Epithelial cell of esophagus (primary cell): ENCODE results near the gene VSTM2B.
"Not testable (repeated sequence)": the region's sequence is repeated elsewhere in the genome, so short reads cannot be mapped to it uniquely, and the experiment has no call there.

ENCODE experiments used
- DNase-seq: peaks from one replicate; pipeline ENCODE4 v3.0.0; 2010; ENCODE audit warnings: low read depth
- H3K4me3 ChIP-seq: 2 replicates; pipeline ENCODE4 v1.5.1; 2011; ENCODE audit warnings: mild to moderate bottlenecking, low read length, control low read depth
- CTCF ChIP-seq: IDR thresholded peaks from 2 replicates; pipeline ENCODE4 v1.5.1; 2011; ENCODE audit warnings: low read depth, mild to moderate bottlenecking, low read length, control low read depth, inconsistent platforms; ENCODE audit not compliant: insufficient read depth; ENCODE audit errors: missing control alignments

VSTM2B gene

GRCh38 chr19:29544656-29545360 is 19.0 kb downstream of the VSTM2B start:
- DNase-seq, result no peak
- TF ChIP-seq CTCF, result no peak
- no peak overlapping the region for H3K4me3 ChIP-seq

- H3K4me3 ChIP-seq, result not testable (repeated sequence)
Observed at GRCh38 chr19:29545447-29545846, 19.7 kb downstream of the VSTM2B start.

GRCh38 chr19:29545866-29546582 is 20.2 kb downstream of the VSTM2B start:
- no peak for TF ChIP-seq CTCF
- H3K4me3 ChIP-seq, result no peak overlapping the region

More at GRCh38 chr19:29545447-29545846, 19.7 kb downstream of the VSTM2B start:
- not testable (repeated sequence) for DNase-seq

GRCh38 chr19:29546583-29547190 is 20.9 kb downstream of the VSTM2B start:
- no peak for TF ChIP-seq CTCF
- DNase-seq, result no peak
- H3K4me3 ChIP-seq, result no peak overlapping the region

More at GRCh38 chr19:29545866-29546582, 20.2 kb downstream of the VSTM2B start:
- DNase-seq, result no peak

GRCh38 chr19:29547361-29547960 is 21.7 kb downstream of the VSTM2B start:
- no peak for TF ChIP-seq CTCF
- no peak for DNase-seq
- no peak overlapping the region for H3K4me3 ChIP-seq

GRCh38 chr19:29547981-29548380 is 22.2 kb downstream of the VSTM2B start:
- DNase-seq, result no peak
- no peak overlapping the region for H3K4me3 ChIP-seq
- no peak for TF ChIP-seq CTCF

GRCh38 chr19:29548483-29549085 is 22.8 kb downstream of the VSTM2B start:
- TF ChIP-seq CTCF, result no peak
- no peak overlapping the region for H3K4me3 ChIP-seq
- no peak for DNase-seq
